Suppressor macrophage treated with lipopolysaccharide for 1 hour (primary cell): ENCODE measurements around the gene NCCRP1.

Experiments used
- DNase-seq, 3 donors: peaks; one replicate each; pipeline ENCODE4 v3.0.0-alpha.2; 2020 to 2022

Gene NCCRP1

GRCh38 chr19:39196860-39197562, at the start of gene NCCRP1:
Gene NCCRP1, plus strand, starts transcription at chr19:39196964. Its CDS starts 19 bp downstream, at chr19:39196983.
- peak in 1 of 3 donors; percentile 11 for DNase-seq

DNA sequence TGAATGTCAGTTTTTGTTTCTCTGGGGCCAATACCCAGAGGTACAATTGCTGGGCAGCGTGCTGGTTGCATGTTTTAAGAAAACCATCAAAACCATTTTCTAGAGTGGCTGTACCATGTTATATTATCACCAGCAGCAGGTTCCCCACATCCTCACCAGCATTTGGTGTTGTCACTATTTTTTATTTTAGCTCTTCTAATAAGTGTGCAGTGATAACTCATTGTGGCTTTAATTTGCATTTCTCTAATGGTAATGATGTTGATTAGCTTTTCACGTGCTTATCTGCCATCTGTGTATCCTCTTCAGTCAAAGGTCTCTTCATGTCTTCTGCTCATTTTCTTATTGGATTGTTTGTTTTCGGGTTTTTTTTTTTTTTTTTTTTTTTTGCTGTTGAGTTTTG, 49.3 kb upstream of the NCCRP1 start:
- DNase-seq = no peak

- DNase-seq = no peak
These were observed 47.7 kb upstream of the NCCRP1 start for GRCh38 chr19:39148939-39149529.

- no peak for DNase-seq
These were observed 46.5 kb upstream of the NCCRP1 start for GRCh38 chr19:39150235-39150634.

GRCh38 chr19:39150807-39151600, 45.8 kb upstream of the NCCRP1 start:
- DNase-seq = no peak

DNA sequence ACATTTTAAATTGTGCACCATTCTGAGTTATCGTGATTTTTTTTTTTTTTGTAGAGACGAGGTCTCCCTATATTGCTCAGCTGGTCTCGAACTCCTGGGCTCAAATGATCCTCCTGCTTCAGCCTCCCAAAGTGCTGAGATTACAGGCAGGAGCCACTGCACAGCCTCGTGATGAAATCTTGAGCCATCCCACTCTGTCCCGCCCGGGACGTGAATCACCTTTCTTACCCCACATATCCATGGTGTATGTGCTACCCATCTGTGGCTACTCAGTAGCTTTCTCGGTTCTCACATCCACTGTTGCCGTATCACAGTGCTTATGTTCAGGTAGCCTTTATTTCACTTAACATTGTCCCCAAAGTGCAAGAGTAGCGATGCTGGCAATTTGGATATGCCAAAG, 44.7 kb upstream of the NCCRP1 start:
- DNase-seq = no peak

GRCh38 chr19:39154100-39154628, 42.6 kb upstream of the NCCRP1 start:
- no peak for DNase-seq

GRCh38 chr19:39154629-39155100, 42.1 kb upstream of the NCCRP1 start:
- no peak for DNase-seq

GRCh38 chr19:39155114-39155700, 41.6 kb upstream of the NCCRP1 start:
- DNase-seq = no peak

DNA sequence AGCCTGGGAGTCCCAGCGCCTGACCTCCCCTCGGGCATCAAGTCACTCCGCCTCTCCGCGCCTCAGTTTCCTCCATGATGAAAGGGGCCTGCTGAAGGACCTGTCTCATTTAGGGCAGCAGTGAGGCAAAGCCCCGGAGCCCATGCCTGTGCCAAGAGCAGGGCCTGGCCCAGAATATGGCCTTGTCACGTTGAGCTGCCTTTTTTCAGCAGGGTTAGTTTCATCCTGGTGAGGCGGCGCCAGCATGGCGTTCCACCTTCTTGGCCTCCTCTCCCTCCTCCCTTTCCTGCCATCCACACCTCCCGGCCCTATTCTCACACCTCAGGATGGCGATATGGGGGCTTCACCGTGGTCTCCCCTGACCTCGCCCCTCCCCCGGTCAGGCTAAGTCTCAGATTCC, 41.0 kb upstream of the NCCRP1 start:
- DNase-seq = no peak

DNA sequence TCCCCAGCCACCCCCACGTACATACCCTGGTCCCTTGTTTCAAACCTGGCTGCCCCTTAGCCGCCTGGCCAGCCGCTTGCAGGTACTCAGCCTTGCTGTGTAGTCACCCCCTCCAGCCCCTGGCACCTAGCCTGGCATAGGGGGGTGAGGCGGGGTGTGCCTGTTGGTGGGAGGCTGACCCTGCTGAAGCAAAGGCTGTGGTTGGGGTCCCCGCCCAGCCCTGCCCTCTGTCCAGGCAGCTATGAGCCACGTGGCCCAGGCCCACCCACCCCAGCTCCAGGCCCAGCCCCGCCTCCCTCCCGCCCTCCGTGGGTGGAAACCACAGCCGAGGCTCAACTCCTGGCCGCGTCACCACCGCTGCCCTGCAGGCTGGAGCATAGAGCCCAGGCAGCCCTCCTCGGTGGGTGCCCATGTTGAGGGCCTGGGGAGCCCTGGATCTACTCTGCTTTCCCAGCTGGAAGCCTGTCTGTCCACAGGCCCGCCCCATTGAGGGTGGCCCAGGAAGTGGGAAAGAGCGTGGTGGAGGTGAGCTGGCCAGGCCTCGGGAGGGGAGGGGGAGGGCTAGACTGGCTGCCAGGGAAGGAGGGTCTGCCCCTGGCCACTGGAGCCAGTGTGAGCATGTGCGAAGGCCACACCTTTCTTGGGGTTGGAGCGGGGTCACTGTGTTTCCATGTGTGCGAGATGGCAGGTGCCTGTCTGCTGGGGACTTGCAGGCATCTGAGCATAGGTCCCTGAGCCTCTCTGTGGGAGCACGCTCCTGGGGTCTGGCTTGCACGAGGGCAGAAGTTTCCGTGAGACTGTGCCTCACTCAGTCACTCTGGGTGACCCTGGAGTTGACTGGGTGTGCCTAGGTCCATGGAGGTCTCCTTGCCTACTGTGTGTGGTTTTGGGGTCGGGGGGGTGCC, 40.2 kb upstream of the NCCRP1 start:
- DNase-seq = no peak

DNA sequence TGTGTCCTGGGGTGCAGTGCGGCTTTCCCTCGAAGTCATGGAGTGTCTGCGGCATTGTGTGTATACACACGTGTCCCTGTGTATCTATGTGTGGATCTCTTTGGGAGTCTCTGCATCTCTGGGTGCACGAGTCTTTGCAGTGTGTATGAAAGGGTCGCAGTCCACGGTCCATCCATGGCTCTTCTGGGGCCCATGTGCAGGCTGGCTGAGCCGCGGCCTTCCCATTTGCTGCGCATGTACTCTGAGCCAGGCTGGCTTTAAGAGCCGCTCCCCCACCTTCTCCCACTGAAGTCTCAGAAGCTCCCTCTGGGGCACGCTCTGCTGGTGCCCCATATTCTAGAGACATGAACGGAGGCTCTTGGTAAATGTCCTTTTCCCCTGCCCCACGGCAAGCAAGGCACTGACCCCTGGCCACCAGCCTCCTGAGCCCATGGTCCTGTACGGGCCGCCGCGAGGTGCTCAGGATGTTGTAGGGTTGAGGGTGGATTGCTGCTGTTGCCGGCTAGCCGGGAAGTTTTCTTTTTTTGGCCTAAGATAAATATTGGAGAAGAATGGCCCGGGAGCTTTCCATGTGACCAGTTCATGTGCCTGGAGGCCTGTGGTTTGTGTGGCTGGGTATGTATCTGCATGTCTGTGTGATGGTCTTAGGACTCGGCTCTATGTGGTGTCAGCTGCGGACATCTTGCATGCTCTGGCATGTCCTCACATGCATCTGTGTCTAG, 39.3 kb upstream of the NCCRP1 start:
- DNase-seq = no peak

- DNase-seq = no peak
These were observed 38.8 kb upstream of the NCCRP1 start for GRCh38 chr19:39157997-39158389.

DNA sequence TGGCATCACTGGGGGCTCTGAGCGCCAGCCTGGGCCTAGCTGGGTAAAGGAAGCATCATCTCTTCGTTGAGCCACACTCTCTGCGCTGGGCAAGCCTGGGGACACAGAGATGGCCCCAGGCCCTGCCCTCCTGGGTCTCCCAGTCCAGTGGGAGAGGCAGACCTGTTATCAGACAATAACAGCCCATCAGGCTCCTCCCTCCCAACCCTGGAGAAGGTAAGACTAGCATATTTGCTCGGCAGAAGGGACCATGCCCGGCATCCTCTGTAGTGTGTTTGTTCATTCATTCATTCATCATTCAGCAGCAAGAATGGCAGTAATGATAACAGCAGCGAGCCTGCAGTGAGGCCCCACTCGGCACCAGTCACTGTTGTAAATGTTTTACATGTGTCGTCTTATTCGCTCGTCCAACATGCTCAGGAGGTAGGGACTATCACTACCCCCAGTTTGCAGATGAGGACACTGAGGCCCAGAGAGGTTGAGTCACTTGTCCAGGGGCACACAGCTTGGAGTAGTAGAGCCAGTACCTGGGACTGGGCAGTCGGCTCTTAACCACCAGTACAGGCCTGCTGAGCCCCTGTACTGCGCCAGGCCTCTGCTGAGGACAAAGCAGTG, 38.0 kb upstream of the NCCRP1 start:
- DNase-seq = no peak

GRCh38 chr19:39160523-39160861, 36.3 kb upstream of the NCCRP1 start:
- DNase-seq = no peak

- DNase-seq = no peak
These were observed 35.7 kb upstream of the NCCRP1 start for GRCh38 chr19:39160889-39161672.

GRCh38 chr19:39162441-39163043, 34.2 kb upstream of the NCCRP1 start:
- DNase-seq = no peak

- no peak for DNase-seq
These were observed 33.1 kb upstream of the NCCRP1 start for GRCh38 chr19:39163621-39164020.

DNA sequence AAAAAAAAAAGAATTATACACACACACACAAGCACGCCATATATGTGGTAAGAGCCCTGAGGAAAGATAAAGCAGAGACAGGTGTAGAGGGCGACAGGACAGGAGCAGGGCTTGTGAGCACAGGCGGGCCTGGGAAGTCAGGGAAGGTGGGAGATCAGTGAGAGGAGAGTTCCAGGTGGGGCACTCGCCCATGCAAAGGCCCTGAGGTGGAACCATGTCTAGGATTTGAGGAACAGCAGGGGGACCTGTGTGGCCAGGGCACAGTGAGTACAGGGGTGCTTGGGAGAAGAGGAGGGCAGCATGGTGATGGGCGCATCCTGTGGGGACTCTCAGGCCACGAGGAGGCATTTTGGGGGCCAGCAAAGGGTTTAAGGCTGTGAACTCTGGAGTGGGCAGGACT, 32.5 kb upstream of the NCCRP1 start:
- DNase-seq = no peak

- DNase-seq = no peak
These were observed 30.9 kb upstream of the NCCRP1 start for GRCh38 chr19:39165857-39166256.
